Endothelial cell of umbilical vein (primary cell): ENCODE measurements around the gene STAC2. TPM values are rescaled to one million over a fixed set of nuclear protein-coding genes. Genes with fewer than 3 reads are reported as not detected.

Source experiments
- BruUV-seq: library from RNA; stranded (reverse); fragments of 400-500 nt; replicated peaks from 2 replicates; lab custom pipeline; 2021; lab: Mats Ljungman, UMichigan
- CTCF ChIA-PET: fragments of 300-600, 350-600 bp; sonication (Branson Sonifier 250); formaldehyde crosslinking; loops from one replicate; lab custom pipeline; 2021; ENCODE audit warnings: antibody characterized with exemption, inconsistent platforms; lab: Charles Lee
- POLR2A ChIA-PET: fragments of 300-600, 350-600 bp; sonication (Branson Sonifier 250); formaldehyde crosslinking; loops from one replicate; lab custom pipeline; 2021; ENCODE audit warnings: antibody characterized with exemption, inconsistent platforms; lab: Charles Lee
- DNase-seq: peaks from one replicate; pipeline ENCODE4 v3.0.0-alpha.2; 2011; ENCODE audit warnings: low read depth, low spot score
- FAIRE-seq: peaks from 2 replicates; lab custom pipeline; 2011; peaks lifted over from hg19 to GRCh38; lab: Jason Lieb, UNC
- H2AFZ ChIP-seq: 2 replicates; pipeline ENCODE4 v1.6.0; 2012; ENCODE audit warnings: low read depth, low read length, control low read depth, inconsistent platforms
- H3K27ac ChIP-seq: 2 replicates; pipeline ENCODE4 v1.5.1; 2011; ENCODE audit warnings: low read depth, mild to moderate bottlenecking, control low read depth, low read length, moderate library complexity; ENCODE audit not compliant: insufficient read depth
- H3K27me3 ChIP-seq, 2 experiments: 2 replicates each; pipeline versions ENCODE4 v1.6.0 to v1.6.1; 2011; ENCODE audit warnings: low read length in 2 of 2, mixed read lengths in 1 of 2; ENCODE audit not compliant: control insufficient read depth in 2 of 2, insufficient read depth in 2 of 2
- H3K36me3 ChIP-seq, 2 experiments: 2 replicates in 1 of 2; 3 replicates in 1 of 2; pipeline ENCODE4 v1.5.1; 2011; ENCODE audit warnings: low read length in 2 of 2, mild to moderate bottlenecking in 1 of 2, moderate library complexity in 1 of 2; ENCODE audit not compliant: control insufficient read depth in 2 of 2, insufficient read depth in 2 of 2; ENCODE audit errors: extremely low read depth in 1 of 2
- H3K4me1 ChIP-seq: 3 replicates; pipeline ENCODE4 v1.5.1; 2011; ENCODE audit warnings: mild to moderate bottlenecking, low read length; ENCODE audit not compliant: control insufficient read depth, insufficient read depth; ENCODE audit errors: extremely low read depth
- H3K4me2 ChIP-seq: 2 replicates; pipeline ENCODE4 v1.6.1; 2011; ENCODE audit warnings: low read length, control low read depth, mixed read lengths; ENCODE audit not compliant: insufficient read depth
- H3K4me3 ChIP-seq, 3 experiments: fragments of 200-600 bp in 1 of 3; sonication (generic), shearing (Covaris generic) in 1 of 3; replicated peaks in 1 of 3; 2 replicates each; pipeline ENCODE4 v1.5.1; 2011 to 2016; ENCODE audit warnings: control low read depth in 3 of 3, low read length in 3 of 3, mild to moderate bottlenecking in 2 of 3, inconsistent platforms in 1 of 3, low read depth in 1 of 3, moderate library complexity in 1 of 3; ENCODE audit not compliant: insufficient read depth in 1 of 3
- H3K79me2 ChIP-seq: 2 replicates; pipeline ENCODE4 v1.6.0; 2012; ENCODE audit warnings: low read length, inconsistent platforms; ENCODE audit not compliant: control insufficient read depth, insufficient read depth
- H3K9ac ChIP-seq: replicated peaks from 2 replicates; pipeline ENCODE3; 2011; ENCODE audit warnings: low read length, control low read depth; ENCODE audit not compliant: insufficient read depth; ENCODE audit errors: extremely low read depth
- H3K9me1 ChIP-seq: replicated peaks from 3 replicates; pipeline ENCODE4 v1.6.0; 2011; ENCODE audit warnings: mild to moderate bottlenecking, low read length; ENCODE audit not compliant: control insufficient read depth, insufficient read depth; ENCODE audit errors: extremely low read depth
- H3K9me3 ChIP-seq: replicated peaks from 2 replicates; pipeline ENCODE4 v1.5.1; 2012; ENCODE audit warnings: low read length, inconsistent platforms; ENCODE audit not compliant: control insufficient read depth, insufficient read depth
- H4K20me1 ChIP-seq: replicated peaks from 2 replicates; pipeline ENCODE3; 2011; ENCODE audit warnings: mild to moderate bottlenecking, low read length; ENCODE audit not compliant: control insufficient read depth, insufficient read depth; ENCODE audit errors: extremely low read depth
- EZH2 ChIP-seq: IDR thresholded peaks from 2 replicates; pipeline ENCODE4 v1.6.1; 2012; ENCODE audit warnings: borderline replicate concordance, low read depth, mild to moderate bottlenecking, moderate library complexity, low read length, inconsistent platforms; ENCODE audit not compliant: severe bottlenecking
- FOS ChIP-seq: IDR thresholded peaks from 2 replicates; pipeline ENCODE4 v1.6.1; 2011; ENCODE audit warnings: mild to moderate bottlenecking, low read length, moderate library complexity, borderline replicate concordance; ENCODE audit not compliant: insufficient read depth
- GATA2 ChIP-seq: IDR thresholded peaks from 2 replicates; pipeline ENCODE4 v1.7.0; 2011; ENCODE audit warnings: low read depth, mild to moderate bottlenecking, moderate library complexity, mixed read lengths, low read length; ENCODE audit not compliant: insufficient read length, insufficient read depth
- JUN ChIP-seq: IDR thresholded peaks from 2 replicates; pipeline ENCODE4 v1.6.1; 2011; ENCODE audit warnings: borderline replicate concordance, low read depth; ENCODE audit not compliant: insufficient read length, insufficient read depth
- MYC ChIP-seq: IDR thresholded peaks from one replicate; pipeline ENCODE4 v1.6.1; 2011; ENCODE audit warnings: mild to moderate bottlenecking, low read depth, low read length
- POLR2A ChIP-seq: IDR thresholded peaks from 2 replicates; pipeline ENCODE4 v1.6.1; 2012; ENCODE audit warnings: low read depth, mild to moderate bottlenecking, control low read depth, low read length
- POLR2AphosphoS5 ChIP-seq: IDR thresholded peaks from 2 replicates; pipeline ENCODE4 v1.6.1; 2012; ENCODE audit warnings: low read depth, mild to moderate bottlenecking, control low read depth, low read length, moderate library complexity; ENCODE audit not compliant: insufficient read depth
- dilution Hi-C: fragments of 300-500 bp; cut with MboI; formaldehyde crosslinking; loops from one replicate; pipeline ENCODE4 v1.15.0; 2019; ENCODE audit warnings: low sequenced_read_pairs; ENCODE audit not compliant: extremely low pct_ligation_motif_present
- intact Hi-C: fragments of 100-400 bp; cut with micrococcal nuclease; formaldehyde crosslinking; loops from one replicate; pipeline ENCODE4 v1.10.0; 2022
- polyA plus RNA-seq, 4 experiments: library from polyadenylated mRNA; depleted of rRNA in 3 of 4; stranded (reverse) in 3 of 4; unstranded in 1 of 4; fragments of >200 nt; gene quantifications; 2 replicates each; pipeline versions ENCODE4 v1.2.1 to v1.2.3, GENCODE V29; 2011 to 2012; ENCODE audit warnings: missing spikeins in 1 of 4
- total RNA-seq: library from RNA; stranded (reverse); gene quantifications from 2 replicates; pipeline ENCODE4 v1.2.3, GENCODE V29; 2021
- TF ChIP-seq, protein P1 (sequence below), 2 donors: IDR thresholded peaks; 1 replicate in 1 of 2; 2 replicates in 1 of 2; pipeline ENCODE4 v1.5.1; 2011; ENCODE audit warnings: low read length in 2 of 2, mild to moderate bottlenecking in 2 of 2, moderate library complexity in 2 of 2, control low read depth in 1 of 2, inconsistent platforms in 1 of 2, low read depth in 1 of 2; ENCODE audit not compliant: insufficient read depth in 1 of 2; ENCODE audit errors: extremely low read depth in 1 of 2
- TF ChIP-seq, protein P2 (sequence below): IDR thresholded peaks from 2 replicates; pipeline ENCODE4 v1.6.1; 2011; ENCODE audit not compliant: insufficient read depth, insufficient read length

STAC2 gene
- total and polyA plus RNA-seq, 2 donors (not counting 3 experiments of a cell fraction or from before 2014, with no cell fraction given), result not detected

DNA sequence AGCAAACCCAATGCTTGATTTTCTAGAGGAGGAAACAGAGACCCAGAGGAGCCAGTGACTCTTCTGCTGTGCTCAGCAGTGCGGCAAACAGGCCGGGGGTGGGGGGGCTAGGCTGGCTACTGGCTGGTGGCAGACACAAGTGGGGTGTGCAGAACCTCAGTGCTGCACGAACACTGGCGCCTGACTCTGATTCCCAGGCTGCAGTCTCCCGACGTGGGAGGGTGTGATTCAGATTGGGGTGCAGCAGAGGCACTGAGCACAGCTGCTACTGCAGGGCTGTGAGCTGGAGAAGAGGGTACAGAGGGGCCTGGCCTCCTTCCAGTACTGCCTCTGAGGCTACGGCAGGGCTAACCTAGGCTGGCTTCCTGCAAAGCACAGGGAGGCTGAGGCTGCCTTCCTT lies 17.6 kb downstream of the STAC2 start:
- no peak overlapping the region for H3K27ac ChIP-seq
- BruUV-seq, result no TSS peak
- no peak overlapping the region for H3K9ac ChIP-seq
- no peak overlapping the region for H2AFZ ChIP-seq
- no peak for FAIRE-seq
- no peaks in the 10 kb centered on the region for H4K20me1 ChIP-seq
- POLR2A ChIA-PET, result no interaction called here
- dilution Hi-C loops (no loop called here), intact Hi-C loops (no loop called here)
- DNase-seq, result no peak
- CTCF ChIA-PET, result interaction anchor here (1.6 to 9.6 kb wide), 5 partner anchors 9 to 225 kb away, joined by 5 to 420 read pairs (median 11); no protein-coding TSS in a partner anchor
- no peak overlapping the region for H3K4me3 ChIP-seq
- TF ChIP-seq, protein P1, sequence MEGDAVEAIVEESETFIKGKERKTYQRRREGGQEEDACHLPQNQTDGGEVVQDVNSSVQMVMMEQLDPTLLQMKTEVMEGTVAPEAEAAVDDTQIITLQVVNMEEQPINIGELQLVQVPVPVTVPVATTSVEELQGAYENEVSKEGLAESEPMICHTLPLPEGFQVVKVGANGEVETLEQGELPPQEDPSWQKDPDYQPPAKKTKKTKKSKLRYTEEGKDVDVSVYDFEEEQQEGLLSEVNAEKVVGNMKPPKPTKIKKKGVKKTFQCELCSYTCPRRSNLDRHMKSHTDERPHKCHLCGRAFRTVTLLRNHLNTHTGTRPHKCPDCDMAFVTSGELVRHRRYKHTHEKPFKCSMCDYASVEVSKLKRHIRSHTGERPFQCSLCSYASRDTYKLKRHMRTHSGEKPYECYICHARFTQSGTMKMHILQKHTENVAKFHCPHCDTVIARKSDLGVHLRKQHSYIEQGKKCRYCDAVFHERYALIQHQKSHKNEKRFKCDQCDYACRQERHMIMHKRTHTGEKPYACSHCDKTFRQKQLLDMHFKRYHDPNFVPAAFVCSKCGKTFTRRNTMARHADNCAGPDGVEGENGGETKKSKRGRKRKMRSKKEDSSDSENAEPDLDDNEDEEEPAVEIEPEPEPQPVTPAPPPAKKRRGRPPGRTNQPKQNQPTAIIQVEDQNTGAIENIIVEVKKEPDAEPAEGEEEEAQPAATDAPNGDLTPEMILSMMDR (IDR thresholded peaks at IDR 0.05; ENCODE audit: extremely low read depth in 1 of 2, insufficient read depth in 1 of 2, low read depth in 1 of 2, low read length in 2 of 2), result no peak
- TF ChIP-seq FOS (no peak), MYC (no peak), POLR2AphosphoS5 (no peak), EZH2 (no peak), JUN (no peak), GATA2 (no peak), POLR2A (no peak)
- TF ChIP-seq, protein P2, sequence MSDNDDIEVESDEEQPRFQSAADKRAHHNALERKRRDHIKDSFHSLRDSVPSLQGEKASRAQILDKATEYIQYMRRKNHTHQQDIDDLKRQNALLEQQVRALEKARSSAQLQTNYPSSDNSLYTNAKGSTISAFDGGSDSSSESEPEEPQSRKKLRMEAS, result no peak
- peaks cover 0 to 2% of the 10 kb centered on the region in 2 experiments for H3K27me3 ChIP-seq
- no peak overlapping the region for H3K4me2 ChIP-seq
- H3K36me3 ChIP-seq, result peaks cover 7 to 19% of the 10 kb centered on the region in 2 experiments
- no peaks in the 10 kb centered on the region for H3K9me1 ChIP-seq
- H3K79me2 ChIP-seq, result no peaks in the 10 kb centered on the region
- H3K4me1 ChIP-seq, result peaks cover 5% of the 10 kb centered on the region
- H3K9me3 ChIP-seq, result no peaks in the 10 kb centered on the region
